Glutamatergic neuron (in vitro differentiated cells): Measurements from ENCODE around the gene DUSP2. TPM values are rescaled to one million over a fixed set of nuclear protein-coding genes. Genes with fewer than 3 reads are reported as not detected.

Source experiments
- DNase-seq: peaks from one replicate; pipeline ENCODE4 v3.0.0; 2022
- H3K27ac Mint-ChIP-seq: one replicate; pipeline ENCODE4 v1.8.0; 2020; ENCODE audit warnings: mild to moderate bottlenecking, mixed read lengths, inconsistent platforms; ENCODE audit not compliant: unreplicated experiment
- H3K27me3 Mint-ChIP-seq: one replicate; pipeline ENCODE4 v1.8.0; 2020; ENCODE audit warnings: mild to moderate bottlenecking, moderate library complexity, mixed read lengths, inconsistent platforms; ENCODE audit not compliant: unreplicated experiment
- H3K36me3 Mint-ChIP-seq: one replicate; pipeline ENCODE4 v1.8.0; 2020; ENCODE audit warnings: mild to moderate bottlenecking, mixed read lengths, inconsistent platforms; ENCODE audit not compliant: unreplicated experiment
- H3K4me1 Mint-ChIP-seq: one replicate; pipeline ENCODE4 v1.8.0; 2020; ENCODE audit warnings: mild to moderate bottlenecking, low read depth, mixed read lengths, inconsistent platforms; ENCODE audit not compliant: unreplicated experiment
- H3K4me3 Mint-ChIP-seq: one replicate; pipeline ENCODE4 v1.8.0; 2020; ENCODE audit warnings: mild to moderate bottlenecking, mixed read lengths, inconsistent platforms; ENCODE audit not compliant: unreplicated experiment
- H3K9me3 Mint-ChIP-seq: one replicate; pipeline ENCODE4 v1.8.0; 2020; ENCODE audit warnings: mild to moderate bottlenecking, moderate library complexity, mixed read lengths, inconsistent platforms; ENCODE audit not compliant: unreplicated experiment
- total RNA-seq: library from RNA; stranded (reverse); fragmentation: NEBNext Ultra II Directional; extraction: Animal tissue kit (Norgen Biotek cat#: 25700); gene quantifications from one replicate; pipeline ENCODE4 v1.2.1, GENCODE V29; 2021; ENCODE audit not compliant: unreplicated experiment
- TF ChIP-seq, protein P1 (sequence below): fragments of 200-600 bp; sonication (generic); IDR thresholded peaks from one replicate; pipeline ENCODE4 v1.5.0; 2021; ENCODE audit not compliant: partially characterized antibody, unreplicated experiment

DUSP2 gene
- total RNA-seq, 1 donor from 2014 or later: 0.34 TPM

DNA sequence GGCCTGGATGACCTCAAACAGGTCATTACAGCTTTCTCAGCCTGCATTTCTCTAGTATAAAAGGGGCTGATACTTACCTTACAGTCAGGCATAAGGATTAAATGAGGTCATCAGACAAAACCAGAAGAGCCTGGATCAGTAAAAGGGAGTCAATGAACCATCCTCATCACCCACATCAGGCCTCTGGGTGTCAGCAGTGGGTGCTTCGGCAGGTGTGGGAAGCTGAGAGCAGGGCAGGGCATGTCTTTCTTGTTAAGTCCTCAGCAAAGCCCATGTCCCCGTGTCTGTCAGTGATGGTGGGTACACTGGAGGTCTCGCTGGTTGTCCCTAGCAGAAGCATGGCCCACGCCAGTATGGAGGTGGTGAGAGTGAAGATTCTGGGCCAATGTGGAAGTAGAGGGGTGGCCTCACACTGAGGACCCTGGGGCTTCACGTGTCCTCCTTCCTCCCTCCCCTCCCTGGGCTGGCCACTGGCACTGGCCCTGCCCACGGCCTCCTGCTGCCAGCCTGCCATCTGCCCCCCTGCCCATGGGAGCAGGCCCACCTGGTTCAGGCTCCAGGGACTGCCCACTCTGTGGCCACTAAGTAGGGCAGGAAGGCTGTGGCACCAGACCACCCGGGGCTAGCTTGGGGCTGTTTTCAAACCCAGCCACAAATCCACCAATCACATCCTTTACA is 33.3 kb downstream of the DUSP2 start:
- H3K27me3 Mint-ChIP-seq: peaks cover 10% of the 10 kb centered on the region
- H3K27ac Mint-ChIP-seq: no peak overlapping the region
- DNase-seq: no peak
- H3K4me3 Mint-ChIP-seq: no peak overlapping the region
- peaks cover 9% of the 10 kb centered on the region for H3K4me1 Mint-ChIP-seq
- peaks cover 8% of the 10 kb centered on the region for H3K9me3 Mint-ChIP-seq
- TF ChIP-seq, protein P1, sequence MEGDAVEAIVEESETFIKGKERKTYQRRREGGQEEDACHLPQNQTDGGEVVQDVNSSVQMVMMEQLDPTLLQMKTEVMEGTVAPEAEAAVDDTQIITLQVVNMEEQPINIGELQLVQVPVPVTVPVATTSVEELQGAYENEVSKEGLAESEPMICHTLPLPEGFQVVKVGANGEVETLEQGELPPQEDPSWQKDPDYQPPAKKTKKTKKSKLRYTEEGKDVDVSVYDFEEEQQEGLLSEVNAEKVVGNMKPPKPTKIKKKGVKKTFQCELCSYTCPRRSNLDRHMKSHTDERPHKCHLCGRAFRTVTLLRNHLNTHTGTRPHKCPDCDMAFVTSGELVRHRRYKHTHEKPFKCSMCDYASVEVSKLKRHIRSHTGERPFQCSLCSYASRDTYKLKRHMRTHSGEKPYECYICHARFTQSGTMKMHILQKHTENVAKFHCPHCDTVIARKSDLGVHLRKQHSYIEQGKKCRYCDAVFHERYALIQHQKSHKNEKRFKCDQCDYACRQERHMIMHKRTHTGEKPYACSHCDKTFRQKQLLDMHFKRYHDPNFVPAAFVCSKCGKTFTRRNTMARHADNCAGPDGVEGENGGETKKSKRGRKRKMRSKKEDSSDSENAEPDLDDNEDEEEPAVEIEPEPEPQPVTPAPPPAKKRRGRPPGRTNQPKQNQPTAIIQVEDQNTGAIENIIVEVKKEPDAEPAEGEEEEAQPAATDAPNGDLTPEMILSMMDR: no peak
- H3K36me3 Mint-ChIP-seq: peaks cover 7% of the 10 kb centered on the region

DNA sequence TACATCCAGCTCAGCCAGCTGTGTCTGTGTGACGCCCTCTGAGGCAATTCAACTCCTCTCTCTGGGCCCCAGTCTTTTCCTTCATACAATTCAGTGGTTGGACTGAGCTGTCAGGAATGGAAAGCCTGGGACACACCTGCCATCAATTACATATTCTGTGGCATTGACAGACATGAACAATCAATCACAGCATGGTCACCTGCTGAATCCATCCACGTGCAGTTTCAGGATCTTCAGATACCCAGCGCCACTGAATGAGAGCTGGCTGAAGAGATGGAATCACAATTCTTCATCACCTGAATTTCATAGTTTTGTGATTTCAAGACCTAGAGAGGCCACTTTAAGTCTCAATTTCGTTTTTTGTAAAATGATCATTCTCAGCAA is 34.0 kb downstream of the DUSP2 start:
- no peak overlapping the region for H3K4me3 Mint-ChIP-seq

DNA sequence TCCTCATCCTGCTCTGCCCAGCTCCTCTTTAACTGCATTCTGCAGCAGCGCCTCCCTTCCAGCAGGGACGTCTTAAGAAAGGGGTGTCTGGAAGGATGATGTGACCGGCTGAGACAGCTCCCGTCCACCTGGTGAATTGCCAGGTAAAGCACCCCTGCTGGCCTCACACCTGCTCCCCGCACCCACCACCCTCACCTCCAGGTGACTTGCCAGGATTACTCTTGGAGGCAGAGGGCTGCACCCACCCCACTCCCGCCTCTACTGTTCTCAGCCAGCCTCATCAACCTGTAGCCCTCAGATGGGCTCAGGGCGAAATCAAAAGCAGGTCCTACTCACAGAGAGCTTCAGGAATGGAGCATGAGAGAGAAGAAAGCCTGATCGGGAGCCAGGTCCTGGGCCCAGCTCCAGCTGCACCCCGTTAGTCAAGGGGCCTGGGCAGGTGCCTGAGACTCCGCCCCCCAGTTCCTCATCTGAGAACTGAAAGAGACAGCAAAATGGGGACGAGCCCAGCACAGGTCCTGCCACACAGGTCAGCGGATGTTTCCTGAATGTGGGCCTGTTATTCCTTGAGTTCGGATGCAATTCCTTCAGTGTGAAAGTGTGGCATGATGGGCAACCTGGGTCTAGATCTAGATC is 34.5 kb downstream of the DUSP2 start:
- H3K27me3 Mint-ChIP-seq: peaks cover 9% of the 10 kb centered on the region
- H3K9me3 Mint-ChIP-seq: peaks cover 11% of the 10 kb centered on the region
- DNase-seq: no peak
- no peak overlapping the region for H3K27ac Mint-ChIP-seq
- H3K36me3 Mint-ChIP-seq: peaks cover 6% of the 10 kb centered on the region
- TF ChIP-seq, protein P1: no peak
- peaks cover 9% of the 10 kb centered on the region for H3K4me1 Mint-ChIP-seq
- no peak overlapping the region for H3K4me3 Mint-ChIP-seq

More for the DNA sequence above, 34.0 kb downstream of the DUSP2 start:
- Mint-ChIP-seq H3K4me1 (peaks cover 9% of the 10 kb centered on the region), H3K27me3 (peaks cover 10% of the 10 kb centered on the region), H3K36me3 (peaks cover 7% of the 10 kb centered on the region), H3K9me3 (peaks cover 10% of the 10 kb centered on the region), H3K27ac (no peak overlapping the region)
- DNase-seq: no peak
- TF ChIP-seq, protein P1: no peak

DNA sequence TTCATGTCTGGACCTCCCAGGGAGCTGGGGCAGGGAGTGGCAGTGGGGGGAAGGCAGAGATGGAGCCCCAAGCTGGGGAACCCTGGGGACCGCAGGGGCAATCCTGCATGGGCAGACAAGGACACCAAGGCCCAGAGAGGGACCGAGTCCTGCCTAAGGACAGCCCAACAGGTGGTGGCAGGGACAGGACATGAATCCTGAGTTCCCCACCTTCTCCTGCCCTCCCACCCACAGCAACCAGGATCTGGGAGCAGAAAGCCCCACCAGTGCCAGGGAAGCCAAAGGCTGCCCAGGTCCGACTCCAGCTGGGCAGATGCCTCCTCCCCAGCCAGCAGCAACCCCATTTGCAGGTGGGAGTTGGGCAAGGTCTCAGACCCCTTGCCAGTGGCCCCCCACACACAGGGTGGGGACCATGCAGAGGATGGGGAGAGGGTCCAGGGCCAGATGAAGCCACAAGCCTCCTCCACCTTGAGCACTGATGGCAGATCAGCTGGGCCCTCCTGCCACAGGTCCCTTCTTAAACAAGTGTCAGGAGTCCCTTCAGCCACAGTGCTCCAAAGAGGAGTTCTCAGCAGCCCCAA is 35.2 kb downstream of the DUSP2 start:
- H3K4me3 Mint-ChIP-seq: no peak overlapping the region
- TF ChIP-seq, protein P1: no peak
- peaks cover 9% of the 10 kb centered on the region for H3K4me1 Mint-ChIP-seq
- peaks cover 7% of the 10 kb centered on the region for H3K36me3 Mint-ChIP-seq
- H3K27me3 Mint-ChIP-seq: peaks cover 2% of the 10 kb centered on the region
- no peak overlapping the region for H3K27ac Mint-ChIP-seq
- no peak for DNase-seq
- peaks cover 5% of the 10 kb centered on the region for H3K9me3 Mint-ChIP-seq

DNA sequence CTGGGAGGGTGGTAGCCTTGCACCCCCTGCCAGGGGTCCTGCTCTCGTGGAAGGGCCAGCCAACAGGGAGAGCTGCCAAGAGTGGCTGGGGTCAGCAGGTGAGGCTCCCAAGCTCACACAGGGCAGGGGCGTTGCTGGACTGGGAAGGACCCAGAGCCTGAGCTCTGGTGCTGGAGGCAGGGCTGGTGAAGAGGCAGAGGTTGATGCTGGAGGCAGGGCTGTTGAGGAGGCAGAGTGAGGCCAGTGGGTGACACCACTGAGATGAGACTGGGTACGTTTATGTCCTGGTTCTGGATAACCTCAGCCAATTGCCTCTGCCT is 35.9 kb downstream of the DUSP2 start:
- Mint-ChIP-seq H3K4me3 (peak overlapping the region; percentile 85), H3K27ac (peak overlapping the region; percentile 93), H3K9me3 (peaks cover 5% of the 10 kb centered on the region), H3K4me1 (peaks cover 12% of the 10 kb centered on the region), H3K36me3 (peaks cover 10% of the 10 kb centered on the region), H3K27me3 (peaks cover 5% of the 10 kb centered on the region)
- DNase-seq: no peak
- TF ChIP-seq, protein P1: no peak
